Measurements from ENCODE around the gene TGM4.
A peak's percentile ranks its signal among the peaks of the same experiment; 100 is the strongest.

Gene TGM4

GRCh38 chr3:44960387-44961026 lies 86.1 kb downstream of the TGM4 start:
- no peaks in the 10 kb centered on the region for H3K4me1 Mint-ChIP-seq
- H3K4me3 Mint-ChIP-seq: no peak overlapping the region
- peaks cover 12% of the 10 kb centered on the region for H3K36me3 Mint-ChIP-seq (ENCODE audit: low read depth)
- H3K9me3 Mint-ChIP-seq: no peaks in the 10 kb centered on the region
- no peaks in the 10 kb centered on the region for H3K27me3 Mint-ChIP-seq (ENCODE audit: low read depth)
- no peak for TF ChIP-seq CTCF (IDR thresholded peaks at IDR 0.05; ENCODE audit: unreplicated experiment in 3 of 3)
- H3K27ac Mint-ChIP-seq: no peak overlapping the region

GRCh38 chr3:44961888-44962287 lies 87.5 kb downstream of the TGM4 start:
- Mint-ChIP-seq H3K9me3 (no peaks in the 10 kb centered on the region), H3K27ac (no peak overlapping the region), H3K36me3 (ENCODE audit: low read depth) (peaks cover 12% of the 10 kb centered on the region), H3K4me3 (no peak overlapping the region), H3K4me1 (no peaks in the 10 kb centered on the region), H3K27me3 (ENCODE audit: low read depth) (no peaks in the 10 kb centered on the region)
- no peak for TF ChIP-seq CTCF (IDR thresholded peaks at IDR 0.05; ENCODE audit: unreplicated experiment in 3 of 3)

- Mint-ChIP-seq H3K9me3 (no peaks in the 10 kb centered on the region), H3K36me3 (ENCODE audit: low read depth) (peaks cover 8% of the 10 kb centered on the region), H3K27ac (no peak overlapping the region), H3K27me3 (ENCODE audit: low read depth) (no peaks in the 10 kb centered on the region), H3K4me3 (no peak overlapping the region), H3K4me1 (no peaks in the 10 kb centered on the region)
- TF ChIP-seq CTCF (IDR thresholded peaks at IDR 0.05; ENCODE audit: unreplicated experiment in 3 of 3): no peak
These were observed 88.4 kb downstream of the TGM4 start for GRCh38 chr3:44962621-44963393.

GRCh38 chr3:44963571-44964325 lies 89.3 kb downstream of the TGM4 start:
- no peak for TF ChIP-seq CTCF (IDR thresholded peaks at IDR 0.05; ENCODE audit: unreplicated experiment in 3 of 3)
- no peaks in the 10 kb centered on the region for H3K4me1 Mint-ChIP-seq
- peak overlapping the region in 2 of 3 experiments; percentile 24 to 26 for H3K27ac Mint-ChIP-seq
- H3K4me3 Mint-ChIP-seq: no peak overlapping the region
- H3K9me3 Mint-ChIP-seq: no peaks in the 10 kb centered on the region
- H3K27me3 Mint-ChIP-seq (ENCODE audit: low read depth): no peaks in the 10 kb centered on the region
- peaks cover under 1% of the 10 kb centered on the region for H3K36me3 Mint-ChIP-seq (ENCODE audit: low read depth)

All from nephron (organoid).